ENCODE data around the gene CCDC90B.

Gene CCDC90B

GRCh38 chr11:83223457-83223856 lies 62.7 kb downstream of the CCDC90B start:
- DNase-seq (ENCODE audit: low spot score), result no peak
- TF ChIP-seq, protein P1, sequence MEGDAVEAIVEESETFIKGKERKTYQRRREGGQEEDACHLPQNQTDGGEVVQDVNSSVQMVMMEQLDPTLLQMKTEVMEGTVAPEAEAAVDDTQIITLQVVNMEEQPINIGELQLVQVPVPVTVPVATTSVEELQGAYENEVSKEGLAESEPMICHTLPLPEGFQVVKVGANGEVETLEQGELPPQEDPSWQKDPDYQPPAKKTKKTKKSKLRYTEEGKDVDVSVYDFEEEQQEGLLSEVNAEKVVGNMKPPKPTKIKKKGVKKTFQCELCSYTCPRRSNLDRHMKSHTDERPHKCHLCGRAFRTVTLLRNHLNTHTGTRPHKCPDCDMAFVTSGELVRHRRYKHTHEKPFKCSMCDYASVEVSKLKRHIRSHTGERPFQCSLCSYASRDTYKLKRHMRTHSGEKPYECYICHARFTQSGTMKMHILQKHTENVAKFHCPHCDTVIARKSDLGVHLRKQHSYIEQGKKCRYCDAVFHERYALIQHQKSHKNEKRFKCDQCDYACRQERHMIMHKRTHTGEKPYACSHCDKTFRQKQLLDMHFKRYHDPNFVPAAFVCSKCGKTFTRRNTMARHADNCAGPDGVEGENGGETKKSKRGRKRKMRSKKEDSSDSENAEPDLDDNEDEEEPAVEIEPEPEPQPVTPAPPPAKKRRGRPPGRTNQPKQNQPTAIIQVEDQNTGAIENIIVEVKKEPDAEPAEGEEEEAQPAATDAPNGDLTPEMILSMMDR (IDR thresholded peaks at IDR 0.05), result no peak
- Histone ChIP-seq H3K27ac (no peak overlapping the region), H3K4me3 (no peak overlapping the region)

GRCh38 chr11:83222499-83222898 lies 63.7 kb downstream of the CCDC90B start:
- TF ChIP-seq, protein P1 (IDR thresholded peaks at IDR 0.05), result no peak
- no peak for DNase-seq (ENCODE audit: low spot score)
- Histone ChIP-seq H3K27ac (no peak overlapping the region), H3K4me3 (no peak overlapping the region)

- no peak for DNase-seq (ENCODE audit: low spot score)
These were observed 64.5 kb downstream of the CCDC90B start for GRCh38 chr11:83221694-83222093.

GRCh38 chr11:83220260-83220659 lies 65.9 kb downstream of the CCDC90B start:
- Histone ChIP-seq H3K4me3 (no peak overlapping the region), H3K27ac (no peak overlapping the region)
- TF ChIP-seq, protein P1 (IDR thresholded peaks at IDR 0.05), result no peak
- no peak for DNase-seq (ENCODE audit: low spot score)

More at GRCh38 chr11:83221694-83222093, 64.5 kb downstream of the CCDC90B start:
- no peak overlapping the region for H3K4me3 ChIP-seq
- TF ChIP-seq, protein P1 (IDR thresholded peaks at IDR 0.05), result no peak
- no peak overlapping the region for H3K27ac ChIP-seq

DNA sequence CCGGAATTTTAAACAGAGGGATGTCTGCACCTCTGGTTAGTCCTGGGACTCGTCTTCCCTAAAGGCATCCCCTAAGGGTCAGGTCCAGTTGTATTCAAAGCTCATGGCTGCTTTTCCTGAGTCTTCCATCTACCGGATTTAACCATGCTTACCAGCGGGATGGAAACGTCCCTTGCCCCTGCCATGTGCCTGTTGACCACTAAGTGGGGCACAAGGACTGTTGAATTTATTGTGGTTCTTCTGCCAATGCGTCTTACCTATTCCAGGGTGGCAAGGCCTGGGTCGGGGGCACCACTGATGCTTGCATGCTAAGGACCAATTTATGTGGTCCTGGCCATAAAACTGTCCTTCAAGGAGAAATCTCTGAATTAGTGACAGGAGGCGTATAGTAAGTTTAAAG lies 67.1 kb downstream of the CCDC90B start:
- no peak for DNase-seq (ENCODE audit: low spot score)
- TF ChIP-seq, protein P1 (IDR thresholded peaks at IDR 0.05), result no peak
- Histone ChIP-seq H3K27ac (no peak overlapping the region), H3K4me3 (no peak overlapping the region)
